ENCODE data around the gene SH3BP2.
"Not testable (repeated sequence)": the region's sequence is repeated elsewhere in the genome, so short reads cannot be mapped to it uniquely, and the experiment has no call there.

SH3BP2 gene

GRCh38 chr4:2792711-2793585 lies at the start of gene SH3BP2:
Gene SH3BP2, plus strand, starts transcription at chr4:2793085. Its CDS starts 27,533 bp downstream, at chr4:2820618.
- DNase-seq: no peak

GRCh38 chr4:2743518-2744445 lies 49.1 kb upstream of the SH3BP2 start:
- DNase-seq: peak in 2 of 3 experiments; percentile 7 to 81

GRCh38 chr4:2744576-2745270 lies 48.2 kb upstream of the SH3BP2 start:
- DNase-seq: peak in 1 of 3 experiments; percentile 63

- DNase-seq: no peak
Observed at GRCh38 chr4:2745516-2745915, 47.4 kb upstream of the SH3BP2 start.

- no peak for DNase-seq
Observed at GRCh38 chr4:2745981-2746806, 46.7 kb upstream of the SH3BP2 start.

GRCh38 chr4:2746891-2747695 lies 45.8 kb upstream of the SH3BP2 start:
- DNase-seq: no peak

GRCh38 chr4:2750719-2751605 lies 41.9 kb upstream of the SH3BP2 start:
- DNase-seq: no peak

GRCh38 chr4:2753436-2753835 lies 39.4 kb upstream of the SH3BP2 start:
- DNase-seq: no peak

GRCh38 chr4:2754848-2755819 lies 37.8 kb upstream of the SH3BP2 start:
- DNase-seq: peak in 1 of 3 experiments; percentile 18

GRCh38 chr4:2755821-2756690 lies 36.8 kb upstream of the SH3BP2 start, which contains the start of gene TNIP2:
Gene TNIP2, minus strand, starts transcription at chr4:2756336. Its CDS starts 47 bp downstream, at chr4:2756289.
- peak; percentile 82 to 90 (median 85) for DNase-seq

GRCh38 chr4:2756691-2757350 lies 36.1 kb upstream of the SH3BP2 start:
- no peak for DNase-seq

- peak in 1 of 3 experiments; percentile 5 for DNase-seq
Observed at GRCh38 chr4:2757426-2757825, 35.5 kb upstream of the SH3BP2 start.

- peak in 1 of 3 experiments; percentile 5 for DNase-seq
Observed at GRCh38 chr4:2761035-2761923, 31.6 kb upstream of the SH3BP2 start.

- DNase-seq: no peak
Observed at GRCh38 chr4:2762048-2762447, 30.8 kb upstream of the SH3BP2 start.

- not testable (repeated sequence) for DNase-seq
Observed at GRCh38 chr4:2762486-2763370, 30.2 kb upstream of the SH3BP2 start.
